HuH-7 (cell line): ENCODE data around the gene UBE2R2.

Experiments used
- DNase-seq: peaks from one replicate; pipeline ENCODE4 v3.0.0; 2011; ENCODE audit warnings: low spot score

Gene UBE2R2

GRCh38 chr9:33884856-33885701, 68.1 kb downstream of the UBE2R2 start:
- no peak for DNase-seq

GRCh38 chr9:33885948-33886347, 69.0 kb downstream of the UBE2R2 start:
- DNase-seq = no peak

GRCh38 chr9:33893861-33894260, 76.9 kb downstream of the UBE2R2 start:
- DNase-seq = no peak

GRCh38 chr9:33894316-33894715, 77.4 kb downstream of the UBE2R2 start:
- DNase-seq = no peak

GRCh38 chr9:33903157-33903780, 86.3 kb downstream of the UBE2R2 start:
- DNase-seq = no peak

GRCh38 chr9:33905137-33905536, 88.2 kb downstream of the UBE2R2 start:
- DNase-seq = no peak

GRCh38 chr9:33906769-33907168, 89.8 kb downstream of the UBE2R2 start:
- no peak for DNase-seq

GRCh38 chr9:33907347-33907746, 90.4 kb downstream of the UBE2R2 start:
- no peak for DNase-seq

- DNase-seq = no peak
Measured at GRCh38 chr9:33908114-33908513, 91.2 kb downstream of the UBE2R2 start.

GRCh38 chr9:33908749-33909148, 91.8 kb downstream of the UBE2R2 start:
- no peak for DNase-seq

GRCh38 chr9:33913541-33913940, 96.6 kb downstream of the UBE2R2 start:
- no peak for DNase-seq

- DNase-seq = no peak
Measured at GRCh38 chr9:33914887-33915628, 98.1 kb downstream of the UBE2R2 start.

GRCh38 chr9:33917036-33917435, 100.1 kb downstream of the UBE2R2 start:
- no peak for DNase-seq

- no peak for DNase-seq
Measured at GRCh38 chr9:33919276-33919897, 102.4 kb downstream of the UBE2R2 start.

- DNase-seq = peak; percentile 30
Measured at GRCh38 chr9:33921967-33922895, 105.3 kb downstream of the UBE2R2 start.

GRCh38 chr9:33923079-33923478, 106.1 kb downstream of the UBE2R2 start:
- DNase-seq = no peak

- no peak for DNase-seq
Measured at GRCh38 chr9:33923998-33924701, 107.2 kb downstream of the UBE2R2 start.

GRCh38 chr9:33924978-33925797, 108.2 kb downstream of the UBE2R2 start:
- DNase-seq = peak; percentile 68

GRCh38 chr9:33926746-33927485, 110.0 kb downstream of the UBE2R2 start:
- no peak for DNase-seq
